DOHH2 (cell line): ENCODE measurements around the gene SLC39A10.

ENCODE experiments used
- H3F3A ChIP-seq: fragments of 200-600 bp; sonication (generic), shearing (Covaris generic); 2 replicates; pipeline ENCODE4 v1.6.0; 2016; ENCODE audit warnings: antibody characterized with exemption, mild to moderate bottlenecking; ENCODE audit not compliant: control insufficient read depth, insufficient read depth
- H3K27ac ChIP-seq: fragments of 200-600 bp; sonication (generic); 2 replicates; pipeline ENCODE4 v1.5.1; 2014; ENCODE audit warnings: low read depth, mild to moderate bottlenecking, low read length, moderate library complexity
- H3K27me3 ChIP-seq: fragments of 200-600 bp; sonication (generic); 2 replicates; pipeline ENCODE4 v1.6.1; 2014; ENCODE audit warnings: mild to moderate bottlenecking, low read length, mixed read lengths; ENCODE audit not compliant: control insufficient read depth
- H3K36me3 ChIP-seq: fragments of 200-600 bp; sonication (generic); 2 replicates; pipeline ENCODE4 v1.6.1; 2014; ENCODE audit warnings: mild to moderate bottlenecking, low read length, moderate library complexity, mixed read lengths; ENCODE audit not compliant: control insufficient read depth
- H3K4me1 ChIP-seq: fragments of 200-600 bp; sonication (generic); 2 replicates; pipeline ENCODE4 v1.6.1; 2014; ENCODE audit warnings: mild to moderate bottlenecking, low read length, mixed read lengths; ENCODE audit not compliant: control insufficient read depth
- H3K4me2 ChIP-seq: fragments of 200-600 bp; sonication (generic); 2 replicates; pipeline ENCODE4 v1.6.0; 2014; ENCODE audit warnings: mild to moderate bottlenecking, low read length, moderate library complexity
- H3K4me3 ChIP-seq: fragments of 200-600 bp; sonication (generic); 2 replicates; pipeline ENCODE4 v1.5.1; 2014; ENCODE audit warnings: mild to moderate bottlenecking, low read length, mixed read lengths
- H3K79me2 ChIP-seq: fragments of 200-600 bp; sonication (generic); 2 replicates; pipeline ENCODE4 v1.6.1; 2014; ENCODE audit warnings: mild to moderate bottlenecking, low read length, mixed read lengths; ENCODE audit not compliant: control insufficient read depth
- H3K9me2 ChIP-seq: fragments of 200-600 bp; sonication (generic); replicated peaks from 2 replicates; pipeline ENCODE4 v1.6.1; 2014; ENCODE audit warnings: mild to moderate bottlenecking, low read length, mixed read lengths; ENCODE audit not compliant: control insufficient read depth
- H3K9me3 ChIP-seq: fragments of 200-600 bp; sonication (generic); 2 replicates; pipeline ENCODE4 v1.6.1; 2014; ENCODE audit warnings: antibody characterized with exemption, low read length, mixed read lengths; ENCODE audit not compliant: control insufficient read depth, insufficient read depth
- H4K20me1 ChIP-seq: fragments of 200-600 bp; sonication (generic); 2 replicates; pipeline ENCODE4 v1.6.0; 2014; ENCODE audit warnings: low read depth, mild to moderate bottlenecking, antibody characterized with exemption, low read length, moderate library complexity; ENCODE audit not compliant: control insufficient read depth, insufficient read depth
- EZH2phosphoT487 ChIP-seq: fragments of 200-600 bp; sonication (generic); IDR thresholded peaks from 2 replicates; pipeline ENCODE4 v1.6.1; 2017; ENCODE audit warnings: borderline replicate concordance, mild to moderate bottlenecking, antibody characterized with exemption, low read length, moderate library complexity, mixed read lengths
- TF ChIP-seq, protein P1 (sequence below): fragments of 200-600 bp; sonication (generic); IDR thresholded peaks from one replicate; pipeline ENCODE4 v1.5.1; 2014; ENCODE audit warnings: antibody characterized with exemption, mild to moderate bottlenecking, low read depth, low read length; ENCODE audit not compliant: poor library complexity, severe bottlenecking

The SLC39A10 gene, protein sequence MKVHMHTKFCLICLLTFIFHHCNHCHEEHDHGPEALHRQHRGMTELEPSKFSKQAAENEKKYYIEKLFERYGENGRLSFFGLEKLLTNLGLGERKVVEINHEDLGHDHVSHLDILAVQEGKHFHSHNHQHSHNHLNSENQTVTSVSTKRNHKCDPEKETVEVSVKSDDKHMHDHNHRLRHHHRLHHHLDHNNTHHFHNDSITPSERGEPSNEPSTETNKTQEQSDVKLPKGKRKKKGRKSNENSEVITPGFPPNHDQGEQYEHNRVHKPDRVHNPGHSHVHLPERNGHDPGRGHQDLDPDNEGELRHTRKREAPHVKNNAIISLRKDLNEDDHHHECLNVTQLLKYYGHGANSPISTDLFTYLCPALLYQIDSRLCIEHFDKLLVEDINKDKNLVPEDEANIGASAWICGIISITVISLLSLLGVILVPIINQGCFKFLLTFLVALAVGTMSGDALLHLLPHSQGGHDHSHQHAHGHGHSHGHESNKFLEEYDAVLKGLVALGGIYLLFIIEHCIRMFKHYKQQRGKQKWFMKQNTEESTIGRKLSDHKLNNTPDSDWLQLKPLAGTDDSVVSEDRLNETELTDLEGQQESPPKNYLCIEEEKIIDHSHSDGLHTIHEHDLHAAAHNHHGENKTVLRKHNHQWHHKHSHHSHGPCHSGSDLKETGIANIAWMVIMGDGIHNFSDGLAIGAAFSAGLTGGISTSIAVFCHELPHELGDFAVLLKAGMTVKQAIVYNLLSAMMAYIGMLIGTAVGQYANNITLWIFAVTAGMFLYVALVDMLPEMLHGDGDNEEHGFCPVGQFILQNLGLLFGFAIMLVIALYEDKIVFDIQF

DNA sequence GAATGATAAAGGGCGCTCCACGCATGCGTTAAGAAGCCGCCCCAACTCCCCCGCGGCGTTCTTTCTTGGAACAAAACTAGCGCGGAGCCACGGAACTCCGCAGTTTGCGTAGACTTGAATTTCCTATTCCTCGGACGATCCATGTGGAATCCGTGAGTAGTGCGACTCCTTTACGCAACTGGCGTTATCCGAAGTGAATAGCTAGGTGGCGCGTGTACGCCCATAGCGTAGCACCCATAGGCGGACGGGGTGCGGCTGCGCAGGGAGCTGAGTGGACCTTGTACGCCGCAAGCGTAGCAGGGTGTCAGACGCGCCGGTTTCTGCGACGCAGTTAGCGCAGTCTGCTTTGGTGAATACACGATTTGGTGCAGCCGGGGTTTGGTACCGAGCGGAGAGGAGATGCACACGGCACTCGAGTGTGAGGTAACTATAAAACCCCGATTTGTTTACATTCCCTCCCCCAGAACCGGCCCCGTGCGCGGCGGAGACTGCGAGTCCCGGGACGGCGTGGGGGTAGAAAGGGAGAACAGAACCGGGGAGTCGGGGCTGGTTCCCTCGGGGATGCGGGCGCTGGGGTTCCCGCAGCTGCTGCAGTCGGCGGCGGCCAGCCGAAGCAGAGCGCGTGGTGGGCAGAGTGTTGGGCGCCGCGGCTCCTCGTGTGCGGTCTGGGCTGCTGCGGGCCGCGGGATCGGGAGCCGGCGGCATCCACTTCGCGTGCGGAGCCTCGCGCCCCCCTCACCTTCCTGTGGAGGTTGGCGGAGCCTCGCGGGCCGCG lies at the start of gene SLC39A10:
SLC39A10 (plus strand) TSS at position 368 of the 775 bp plus-strand sequence. CDS start 22,817 bp downstream, outside the sequence.
- peak within 1 kb of the TSS; percentile 84 for H3K27ac ChIP-seq
- H3K36me3 ChIP-seq = peaks cover 38% of the 10 kb centered on the region
- peak within 1 kb of the TSS; percentile 63 for H3K4me2 ChIP-seq
- no peaks in the 10 kb centered on the region for H3K9me2 ChIP-seq
- H3K4me1 ChIP-seq = peaks cover 36% of the 10 kb centered on the region
- H3K9me3 ChIP-seq = no peaks in the 10 kb centered on the region
- peaks cover 11% of the 10 kb centered on the region; the same call in 1 of the 2 replicates for H4K20me1 ChIP-seq
- peaks cover 28% of the 10 kb centered on the region for H3F3A ChIP-seq
- TF ChIP-seq, protein P1, sequence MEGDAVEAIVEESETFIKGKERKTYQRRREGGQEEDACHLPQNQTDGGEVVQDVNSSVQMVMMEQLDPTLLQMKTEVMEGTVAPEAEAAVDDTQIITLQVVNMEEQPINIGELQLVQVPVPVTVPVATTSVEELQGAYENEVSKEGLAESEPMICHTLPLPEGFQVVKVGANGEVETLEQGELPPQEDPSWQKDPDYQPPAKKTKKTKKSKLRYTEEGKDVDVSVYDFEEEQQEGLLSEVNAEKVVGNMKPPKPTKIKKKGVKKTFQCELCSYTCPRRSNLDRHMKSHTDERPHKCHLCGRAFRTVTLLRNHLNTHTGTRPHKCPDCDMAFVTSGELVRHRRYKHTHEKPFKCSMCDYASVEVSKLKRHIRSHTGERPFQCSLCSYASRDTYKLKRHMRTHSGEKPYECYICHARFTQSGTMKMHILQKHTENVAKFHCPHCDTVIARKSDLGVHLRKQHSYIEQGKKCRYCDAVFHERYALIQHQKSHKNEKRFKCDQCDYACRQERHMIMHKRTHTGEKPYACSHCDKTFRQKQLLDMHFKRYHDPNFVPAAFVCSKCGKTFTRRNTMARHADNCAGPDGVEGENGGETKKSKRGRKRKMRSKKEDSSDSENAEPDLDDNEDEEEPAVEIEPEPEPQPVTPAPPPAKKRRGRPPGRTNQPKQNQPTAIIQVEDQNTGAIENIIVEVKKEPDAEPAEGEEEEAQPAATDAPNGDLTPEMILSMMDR = no peak
- TF ChIP-seq EZH2phosphoT487 = no peak
- H3K4me3 ChIP-seq = peak within 1 kb of the TSS; percentile 87
- H3K27me3 ChIP-seq = no peaks in the 10 kb centered on the region
- H3K79me2 ChIP-seq = peaks cover 49% of the 10 kb centered on the region

DNA sequence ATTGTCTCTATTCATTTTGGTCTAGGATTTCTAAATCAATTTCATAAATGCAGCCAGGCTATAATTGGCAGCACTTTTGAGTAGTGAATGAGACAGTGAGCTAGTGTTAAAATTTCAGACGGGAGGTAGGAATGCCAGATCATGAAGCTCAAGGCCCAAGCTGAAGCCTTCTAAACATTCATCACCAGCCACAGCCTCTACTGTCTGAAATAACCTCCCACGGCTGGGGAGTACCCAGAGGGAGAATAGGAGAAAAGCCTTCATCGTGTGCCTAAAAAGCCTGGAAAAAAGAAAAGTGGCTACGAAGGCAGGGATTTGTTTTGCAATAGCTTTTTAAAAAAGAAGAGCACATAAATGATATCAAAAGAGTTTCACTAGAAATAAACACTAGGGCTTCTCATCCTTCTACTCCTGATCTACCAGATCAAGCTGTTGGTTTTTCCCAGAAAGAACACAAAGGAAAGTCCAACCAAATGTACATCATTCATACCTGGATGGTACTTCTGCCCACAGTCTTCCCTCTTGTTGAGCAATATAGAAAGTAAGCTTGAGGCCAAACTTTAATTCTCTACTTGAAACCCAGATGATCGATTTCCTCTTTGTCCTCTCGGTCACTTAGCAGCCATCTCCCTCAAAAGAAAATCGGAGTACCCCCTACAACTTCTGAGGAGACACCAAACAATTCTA lies 48.1 kb upstream of the SLC39A10 start:
- no peak overlapping the region for H3K27ac ChIP-seq
- no peaks in the 10 kb centered on the region for H3K9me3 ChIP-seq
- no peaks in the 10 kb centered on the region for H3K27me3 ChIP-seq
- H3K4me3 ChIP-seq = no peak overlapping the region
- no peaks in the 10 kb centered on the region for H3F3A ChIP-seq
- H3K36me3 ChIP-seq = no peaks in the 10 kb centered on the region
- peaks cover 17% of the 10 kb centered on the region for H3K4me1 ChIP-seq
- H3K9me2 ChIP-seq = no peaks in the 10 kb centered on the region
- H3K79me2 ChIP-seq = no peaks in the 10 kb centered on the region
- no peak for TF ChIP-seq EZH2phosphoT487
- TF ChIP-seq, protein P1 = no peak
- H3K4me2 ChIP-seq = no peak overlapping the region
- no peaks in the 10 kb centered on the region for H4K20me1 ChIP-seq

DNA sequence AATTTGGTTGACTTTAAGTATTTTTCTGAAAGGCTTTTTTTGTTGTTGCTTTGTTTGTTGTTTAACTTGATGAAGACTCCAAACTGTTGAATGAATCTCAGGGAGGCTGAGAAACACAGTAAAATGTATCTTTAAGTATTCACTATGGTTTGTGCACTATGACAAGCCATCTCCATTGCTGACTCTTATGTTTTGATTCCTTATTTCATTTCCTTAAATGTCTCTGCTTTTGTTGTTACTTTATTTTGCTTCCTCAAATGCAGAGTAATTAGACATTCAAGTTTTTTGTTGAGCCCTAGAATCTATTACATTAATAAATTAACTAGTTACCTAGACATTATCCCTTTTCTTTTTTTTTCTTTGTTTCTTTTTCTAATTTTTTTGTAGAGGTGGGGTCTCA lies 46.3 kb upstream of the SLC39A10 start:
- H3K27ac ChIP-seq = no peak overlapping the region
- 0 out of 2 replicates have a peak, but pooled peaks cover 3% of the 10 kb centered on the region for H3K4me1 ChIP-seq
- no peaks in the 10 kb centered on the region for H3K36me3 ChIP-seq
- H4K20me1 ChIP-seq = no peaks in the 10 kb centered on the region
- H3F3A ChIP-seq = no peaks in the 10 kb centered on the region
- H3K4me2 ChIP-seq = no peak overlapping the region
- no peaks in the 10 kb centered on the region for H3K9me3 ChIP-seq
- no peak for TF ChIP-seq EZH2phosphoT487
- TF ChIP-seq, protein P1 = no peak
- H3K27me3 ChIP-seq = no peaks in the 10 kb centered on the region
- no peaks in the 10 kb centered on the region for H3K9me2 ChIP-seq
- H3K4me3 ChIP-seq = no peak overlapping the region
- H3K79me2 ChIP-seq = no peaks in the 10 kb centered on the region
